Activated CD8-positive, alpha-beta memory T cell treated with anti-CD3 and anti-CD28 coated beads for 24 hours (primary cell): Measurements from ENCODE around the gene CDHR1.

Experiments
- DNase-seq: peaks from one replicate; pipeline ENCODE4 v3.0.0-alpha.2; 2020

Gene CDHR1

GRCh38 chr10:84201244-84201606 lies 6.9 kb downstream of the CDHR1 start:
- DNase-seq: no peak

GRCh38 chr10:84201682-84202081 lies 7.3 kb downstream of the CDHR1 start:
- no peak for DNase-seq

GRCh38 chr10:84202349-84202748 lies 8.0 kb downstream of the CDHR1 start:
- no peak for DNase-seq

- DNase-seq: no peak
Observed at GRCh38 chr10:84204122-84204521, 9.8 kb downstream of the CDHR1 start.

- DNase-seq: no peak
Observed at GRCh38 chr10:84204610-84205009, 10.3 kb downstream of the CDHR1 start.

- peak; percentile 85 for DNase-seq
Observed at GRCh38 chr10:84205049-84205852, 10.9 kb downstream of the CDHR1 start.

GRCh38 chr10:84205853-84206525 lies 11.7 kb downstream of the CDHR1 start:
- no peak for DNase-seq

GRCh38 chr10:84208023-84208422 lies 13.7 kb downstream of the CDHR1 start:
- peak; percentile 33 for DNase-seq

- peak; percentile 28 for DNase-seq
Observed at GRCh38 chr10:84211566-84211965, 17.2 kb downstream of the CDHR1 start.

- DNase-seq: no peak
Observed at GRCh38 chr10:84212014-84212413, 17.7 kb downstream of the CDHR1 start.

GRCh38 chr10:84213076-84213475 lies 18.7 kb downstream of the CDHR1 start:
- DNase-seq: peak; percentile 32

- DNase-seq: peak; percentile 48
Observed at GRCh38 chr10:84214046-84214572, 19.8 kb downstream of the CDHR1 start.

- DNase-seq: peak; percentile 73
Observed at GRCh38 chr10:84214612-84215235, 20.4 kb downstream of the CDHR1 start.

- DNase-seq: peak; percentile 35
Observed at GRCh38 chr10:84216834-84217233, 22.5 kb downstream of the CDHR1 start.

GRCh38 chr10:84217746-84218145 lies 23.4 kb downstream of the CDHR1 start:
- peak; percentile 11 for DNase-seq

GRCh38 chr10:84221916-84222315 lies 27.6 kb downstream of the CDHR1 start:
- DNase-seq: no peak

GRCh38 chr10:84224411-84225028 lies 30.2 kb downstream of the CDHR1 start:
- DNase-seq: no peak

GRCh38 chr10:84225427-84226173 lies 31.3 kb downstream of the CDHR1 start, which contains the start of gene LRIT2:
Gene LRIT2, minus strand, starts transcription at chr10:84225544. Its CDS starts 24 bp downstream, at chr10:84225520.
- no peak for DNase-seq

GRCh38 chr10:84226616-84227015 lies 32.3 kb downstream of the CDHR1 start:
- DNase-seq: no peak

- no peak for DNase-seq
Observed at GRCh38 chr10:84227810-84228209, 33.5 kb downstream of the CDHR1 start.

GRCh38 chr10:84230359-84230758 lies 36.0 kb downstream of the CDHR1 start:
- DNase-seq: no peak

- no peak for DNase-seq
Observed at GRCh38 chr10:84232376-84232775, 38.0 kb downstream of the CDHR1 start.
